ENCODE measurements around the gene PRR35.

GRCh38 chr16:553601-554296, 6.4 kb upstream of the PRR35 start:
- TF ChIP-seq CTCF (conservative IDR thresholded peaks at IDR 0.05; ENCODE audit: low read depth, low read length) = no peak
- TF ChIP-seq RAD21 (IDR thresholded peaks at IDR 0.05; ENCODE audit: low read length) = no peak
- TF ChIP-seq POLR2A (IDR thresholded peaks at IDR 0.05; ENCODE audit: low read depth, low read length) = no peak
- TF ChIP-seq MAZ (IDR thresholded peaks at IDR 0.05; ENCODE audit: borderline replicate concordance, low read depth, low read length) = no peak
- no peak for TF ChIP-seq USF2 (IDR thresholded peaks at IDR 0.05; ENCODE audit: low read depth, low read length)
- TF ChIP-seq RFX5 (IDR thresholded peaks at IDR 0.05; ENCODE audit: low read depth, low read length) = no peak
- TF ChIP-seq MXI1 (IDR thresholded peaks at IDR 0.05; ENCODE audit: borderline replicate concordance, low read depth, low read length) = no peak
